Body of pancreas (tissue), 4 donors: ENCODE results near the gene ZBTB20. TPM values are rescaled to one million over a fixed set of nuclear protein-coding genes. Genes with fewer than 3 reads are reported as not detected.

Experiments used
- ATAC-seq: fragments of 150-250 bp; one replicate; pipeline ENCODE4 v1.9.1; 2016
- DNase-seq, 4 donors: peaks; one replicate each; pipeline ENCODE4 v3.0.0-alpha.2; 2019
- H3K27ac ChIP-seq, 4 donors: fragments of 200-600 bp; sonication (generic); 1 replicate in 3 of 4; 2 replicates in 1 of 4; pipeline versions ENCODE4 v1.5.1 to v1.6.1; 2016 to 2019; ENCODE audit warnings: mild to moderate bottlenecking in 1 of 4, mixed read lengths in 1 of 4, moderate library complexity in 1 of 4
- H3K27me3 ChIP-seq, 2 donors: fragments of 200-600 bp; sonication (generic); one replicate each; pipeline ENCODE4 v1.6.0; 2016; ENCODE audit warnings: mild to moderate bottlenecking in 1 of 2
- H3K36me3 ChIP-seq, 2 donors: fragments of 200-600 bp; sonication (generic); replicated peaks in 1 of 2; 2 replicates each; pipeline ENCODE4 v1.5.1; 2016; ENCODE audit warnings: low read depth in 2 of 2; ENCODE audit not compliant: insufficient read depth in 1 of 2
- H3K4me1 ChIP-seq: fragments of 200-600 bp; sonication (generic); one replicate; pipeline ENCODE4 v1.6.0; 2016
- H3K4me3 ChIP-seq, 2 donors: fragments of 200-600 bp; sonication (generic); 1 replicate in 1 of 2; 2 replicates in 1 of 2; pipeline ENCODE4 v1.5.1; 2016 to 2019
- H3K9me3 ChIP-seq, 3 donors: fragments of 200-600 bp; sonication (generic); 1 replicate in 2 of 3; 2 replicates in 1 of 3; pipeline ENCODE4 v1.5.1; 2016
- POLR2A ChIP-seq, 3 donors: fragments of 450-650 bp; IDR thresholded peaks; one replicate each; pipeline ENCODE4 v1.6.1; 2016; ENCODE audit warnings: antibody characterized with exemption in 3 of 3, mild to moderate bottlenecking in 2 of 3
- WGBS, 2 donors: methylation state at CpG; one replicate each; pipeline ENCODE4 v1.1.5; 2017; 5-methylcytosine and 5-hydroxymethylcytosine counted together
- intact Hi-C: fragments of 100-400 bp; cut with DNase I; formaldehyde crosslinking; loops from one replicate; pipeline ENCODE4 v1.15.1; 2023
- total RNA-seq, 2 donors: library from RNA; depleted of rRNA; stranded (reverse); fragments of >200 nt; gene quantifications; one replicate each; pipeline ENCODE4 v1.1.0, GENCODE V29; 2016
- TF ChIP-seq, protein P1 (sequence below), 7 experiments: fragments of 450-650 bp in 4 of 7; fragments of 200-600 bp in 3 of 7; sonication (generic) in 3 of 7; IDR thresholded peaks; one replicate each; pipeline ENCODE4 v1.5.1; 2016 to 2019; ENCODE audit warnings: antibody characterized with exemption in 7 of 7

Gene ZBTB20
- total RNA-seq, 2 donors from 2014 or later, result 48.3 to 77.1 TPM

DNA sequence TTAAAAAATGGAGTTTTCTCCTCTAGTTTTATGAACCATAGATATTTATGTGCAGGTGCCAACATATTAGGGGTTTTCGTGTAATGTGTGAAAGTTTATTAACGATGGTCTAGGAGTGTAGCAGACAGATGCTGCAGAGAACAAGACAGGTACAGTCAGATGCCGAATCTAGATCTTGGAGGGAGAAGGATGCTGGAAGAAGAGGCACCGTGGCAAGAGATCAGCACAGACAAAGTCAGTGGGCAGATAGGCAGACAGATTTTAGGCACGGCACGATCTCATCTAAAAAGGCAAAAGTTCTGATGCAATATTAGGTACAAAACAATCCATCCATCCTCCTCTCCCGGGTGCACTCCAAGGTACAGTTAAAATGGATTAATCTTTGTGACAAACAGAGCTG, 691.7 kb downstream of the ZBTB20 start:
- H3K27ac ChIP-seq, result peak overlapping the region in 3 of 4 donors; percentile 36 to 67 (median 49)
- intact Hi-C loops, result no loop called here
- H3K4me1 ChIP-seq, result peaks cover 41% of the 10 kb centered on the region

DNA sequence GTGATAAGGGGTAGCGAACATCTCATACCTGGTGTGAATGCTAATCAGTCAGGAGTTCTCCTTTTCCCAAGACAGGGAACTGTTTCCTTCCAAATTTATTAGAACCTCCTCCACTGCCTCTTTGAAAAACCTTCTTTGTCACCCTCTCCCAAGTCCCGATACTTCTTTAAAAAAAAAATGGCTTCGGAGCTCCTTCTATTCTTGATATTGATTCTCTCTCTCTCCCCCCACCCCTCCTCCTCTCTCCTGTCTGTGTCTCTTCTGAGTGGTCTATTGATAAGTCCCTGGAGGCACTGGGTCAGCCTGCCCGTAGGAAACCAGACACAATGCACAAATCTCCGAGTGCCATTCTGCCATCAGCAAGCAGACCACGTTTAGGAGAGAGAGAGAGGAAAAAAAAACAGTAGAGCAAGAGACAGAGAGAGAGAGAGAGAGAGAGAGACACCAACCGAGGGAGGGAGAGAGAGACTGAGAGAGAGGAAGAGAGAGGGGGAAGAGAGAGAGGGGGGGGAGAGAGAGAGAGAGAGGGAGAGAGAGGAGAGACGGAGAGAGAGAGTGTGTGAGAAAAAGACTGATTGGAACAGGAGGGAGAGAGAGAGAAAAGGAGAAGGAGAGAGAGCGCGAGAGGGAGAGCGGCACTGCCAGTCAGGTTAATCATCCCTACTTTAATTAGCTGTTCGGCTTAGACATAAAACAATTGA, 692.4 kb downstream of the ZBTB20 start:
- H3K4me1 ChIP-seq, result peaks cover 41% of the 10 kb centered on the region

More for the DNA sequence above, 691.7 kb downstream of the ZBTB20 start:
- Histone ChIP-seq H3K27me3 (no peaks in the 10 kb centered on the region), H3K4me3 (no peak overlapping the region), H3K36me3 (no peaks in the 10 kb centered on the region), H3K9me3 (no peaks in the 10 kb centered on the region)
- TF ChIP-seq, protein P1, sequence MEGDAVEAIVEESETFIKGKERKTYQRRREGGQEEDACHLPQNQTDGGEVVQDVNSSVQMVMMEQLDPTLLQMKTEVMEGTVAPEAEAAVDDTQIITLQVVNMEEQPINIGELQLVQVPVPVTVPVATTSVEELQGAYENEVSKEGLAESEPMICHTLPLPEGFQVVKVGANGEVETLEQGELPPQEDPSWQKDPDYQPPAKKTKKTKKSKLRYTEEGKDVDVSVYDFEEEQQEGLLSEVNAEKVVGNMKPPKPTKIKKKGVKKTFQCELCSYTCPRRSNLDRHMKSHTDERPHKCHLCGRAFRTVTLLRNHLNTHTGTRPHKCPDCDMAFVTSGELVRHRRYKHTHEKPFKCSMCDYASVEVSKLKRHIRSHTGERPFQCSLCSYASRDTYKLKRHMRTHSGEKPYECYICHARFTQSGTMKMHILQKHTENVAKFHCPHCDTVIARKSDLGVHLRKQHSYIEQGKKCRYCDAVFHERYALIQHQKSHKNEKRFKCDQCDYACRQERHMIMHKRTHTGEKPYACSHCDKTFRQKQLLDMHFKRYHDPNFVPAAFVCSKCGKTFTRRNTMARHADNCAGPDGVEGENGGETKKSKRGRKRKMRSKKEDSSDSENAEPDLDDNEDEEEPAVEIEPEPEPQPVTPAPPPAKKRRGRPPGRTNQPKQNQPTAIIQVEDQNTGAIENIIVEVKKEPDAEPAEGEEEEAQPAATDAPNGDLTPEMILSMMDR (IDR thresholded peaks at IDR 0.05), result no peak
- TF ChIP-seq POLR2A (IDR thresholded peaks at IDR 0.05), result no peak
- no peak for ATAC-seq
- no peak for DNase-seq
- 50 to 63% methylated on average over 7 of the region's 7 CpGs for WGBS, 2 donors

DNA sequence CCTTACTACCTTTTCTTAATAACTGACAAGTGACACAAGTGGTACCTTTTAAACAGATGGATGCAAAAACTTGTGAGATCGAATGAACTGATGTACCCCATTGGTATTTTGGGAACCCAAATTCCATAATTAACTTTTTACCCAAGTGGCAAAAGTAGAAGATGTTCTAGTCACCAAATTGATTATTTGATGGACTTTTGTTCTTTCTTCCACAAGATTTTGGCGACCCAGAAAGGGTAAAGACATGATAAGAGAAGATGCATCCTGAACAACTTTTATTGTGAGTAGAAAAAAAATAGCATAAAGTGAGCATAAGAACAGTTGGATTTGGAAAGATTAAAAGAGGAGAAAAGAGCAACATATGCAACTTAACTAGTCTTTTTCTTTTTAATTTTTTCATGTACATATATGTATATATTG, 693.7 kb downstream of the ZBTB20 start:
- DNase-seq (no peak), ATAC-seq (no peak)
- 84 to 88% methylated on average over 2 of the region's 2 CpGs for WGBS, 2 donors
- peak overlapping the region in 1 of 4 donors; percentile 67 for H3K27ac ChIP-seq
- H3K27me3 ChIP-seq, result no peaks in the 10 kb centered on the region
- intact Hi-C loops, result no loop called here
- TF ChIP-seq POLR2A (IDR thresholded peaks at IDR 0.05), result no peak
- TF ChIP-seq, protein P1 (IDR thresholded peaks at IDR 0.05), result no peak
- peaks cover 30% of the 10 kb centered on the region for H3K4me1 ChIP-seq
- H3K36me3 ChIP-seq, result no peaks in the 10 kb centered on the region
- no peak overlapping the region for H3K4me3 ChIP-seq
- no peaks in the 10 kb centered on the region for H3K9me3 ChIP-seq

More for the DNA sequence above, 692.4 kb downstream of the ZBTB20 start:
- H3K27me3 ChIP-seq, result no peaks in the 10 kb centered on the region
- no peaks in the 10 kb centered on the region for H3K9me3 ChIP-seq
- WGBS, 2 donors, result 23 to 32% methylated on average over 11 to 12 of the region's 12 CpGs
- no peak overlapping the region for H3K4me3 ChIP-seq
- peak overlapping the region in 3 of 4 donors; percentile 36 to 67 (median 49) for H3K27ac ChIP-seq
- DNase-seq, result no peak
- no peak for ATAC-seq
- TF ChIP-seq POLR2A (IDR thresholded peaks at IDR 0.05), result no peak
- TF ChIP-seq, protein P1 (IDR thresholded peaks at IDR 0.05), result peak in 5 of 7 experiments; percentile 14 to 61 (median 27)
- no peaks in the 10 kb centered on the region for H3K36me3 ChIP-seq
- intact Hi-C loops, result no loop called here

DNA sequence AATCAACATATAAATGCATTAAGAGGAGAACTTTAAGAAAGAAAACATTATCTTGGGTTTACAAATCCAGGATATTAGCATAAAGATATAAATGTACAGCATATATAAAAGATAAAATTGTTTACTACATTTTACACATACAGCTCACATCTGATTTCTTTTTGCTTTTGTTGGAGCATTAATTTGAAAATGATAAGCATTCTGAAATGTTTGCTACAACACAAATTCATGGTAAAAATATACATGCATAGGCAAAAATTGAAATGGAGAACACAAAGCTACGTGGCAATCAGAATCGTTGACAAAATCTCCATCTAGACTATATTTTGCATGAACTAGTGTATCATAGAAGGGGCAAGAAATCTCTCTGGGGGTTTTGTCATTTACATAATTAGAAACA, 694.2 kb downstream of the ZBTB20 start:
- TF ChIP-seq, protein P1 (IDR thresholded peaks at IDR 0.05), result no peak
- no peak for TF ChIP-seq POLR2A (IDR thresholded peaks at IDR 0.05)
- DNase-seq (no peak), ATAC-seq (no peak)
- WGBS, 2 donors, result 66 to 79% methylated on average over 2 of the region's 2 CpGs
- H3K36me3 ChIP-seq, result no peaks in the 10 kb centered on the region
- no peaks in the 10 kb centered on the region for H3K27me3 ChIP-seq
- peaks cover 30% of the 10 kb centered on the region for H3K4me1 ChIP-seq
- no peaks in the 10 kb centered on the region for H3K9me3 ChIP-seq
- H3K4me3 ChIP-seq, result no peak overlapping the region
- H3K27ac ChIP-seq, result peak overlapping the region in 1 of 4 donors; percentile 83
- intact Hi-C loops, result no loop called here

DNA sequence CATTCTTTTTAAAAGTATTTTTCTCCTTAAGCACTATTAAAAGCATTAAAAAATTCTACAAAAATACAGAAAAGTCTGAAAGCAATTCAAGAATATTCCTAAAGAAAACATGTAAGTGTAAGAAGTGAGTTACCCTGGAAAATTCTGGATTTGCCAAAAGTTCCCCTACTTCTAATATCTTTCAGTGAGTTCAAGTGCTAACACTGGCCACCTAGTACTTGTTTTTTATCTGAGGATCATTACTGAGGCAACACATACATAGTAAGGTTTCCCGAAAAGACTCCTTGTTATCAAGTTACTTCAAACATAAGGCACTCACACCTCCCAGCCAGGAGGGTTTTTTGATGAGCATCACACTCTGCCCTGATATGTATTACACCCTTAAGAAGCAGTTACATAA, 694.8 kb downstream of the ZBTB20 start:
- DNase-seq, result no peak
- no peaks in the 10 kb centered on the region for H3K36me3 ChIP-seq
- no peaks in the 10 kb centered on the region for H3K9me3 ChIP-seq
- H3K4me3 ChIP-seq, result no peak overlapping the region
- H3K27me3 ChIP-seq, result no peaks in the 10 kb centered on the region
- H3K27ac ChIP-seq, result peak overlapping the region in 3 of 4 donors; percentile 66 to 83 (median 80)
- intact Hi-C loops, result no loop called here
- ATAC-seq, result no peak
- 13 to 17% methylated on average over 1 of the region's 1 CpG for WGBS, 2 donors
- TF ChIP-seq, protein P1 (IDR thresholded peaks at IDR 0.05), result no peak
- TF ChIP-seq POLR2A (IDR thresholded peaks at IDR 0.05), result no peak
- peaks cover 31% of the 10 kb centered on the region for H3K4me1 ChIP-seq
